Fibroblast of mammary gland (primary cell): ENCODE results near the gene GUCY1A1.

Experiments
- DNase-seq: peaks from one replicate; pipeline ENCODE4 v3.0.0-alpha.2; 2010; ENCODE audit warnings: low read depth
- H3K4me3 ChIP-seq: 2 replicates; pipeline ENCODE4 v1.5.1; 2011; ENCODE audit warnings: low read depth, mild to moderate bottlenecking, low read length, moderate library complexity; ENCODE audit not compliant: control insufficient read depth
- TF ChIP-seq, protein P1 (sequence below): conservative IDR thresholded peaks from 2 replicates; pipeline ENCODE4 v1.5.1; 2011; ENCODE audit warnings: low read depth, low read length, inconsistent platforms; ENCODE audit not compliant: control insufficient read depth, insufficient read depth

Gene GUCY1A1

GRCh38 chr4:155777971-155778735 lies 111.5 kb downstream of the GUCY1A1 start:
- TF ChIP-seq, protein P1, sequence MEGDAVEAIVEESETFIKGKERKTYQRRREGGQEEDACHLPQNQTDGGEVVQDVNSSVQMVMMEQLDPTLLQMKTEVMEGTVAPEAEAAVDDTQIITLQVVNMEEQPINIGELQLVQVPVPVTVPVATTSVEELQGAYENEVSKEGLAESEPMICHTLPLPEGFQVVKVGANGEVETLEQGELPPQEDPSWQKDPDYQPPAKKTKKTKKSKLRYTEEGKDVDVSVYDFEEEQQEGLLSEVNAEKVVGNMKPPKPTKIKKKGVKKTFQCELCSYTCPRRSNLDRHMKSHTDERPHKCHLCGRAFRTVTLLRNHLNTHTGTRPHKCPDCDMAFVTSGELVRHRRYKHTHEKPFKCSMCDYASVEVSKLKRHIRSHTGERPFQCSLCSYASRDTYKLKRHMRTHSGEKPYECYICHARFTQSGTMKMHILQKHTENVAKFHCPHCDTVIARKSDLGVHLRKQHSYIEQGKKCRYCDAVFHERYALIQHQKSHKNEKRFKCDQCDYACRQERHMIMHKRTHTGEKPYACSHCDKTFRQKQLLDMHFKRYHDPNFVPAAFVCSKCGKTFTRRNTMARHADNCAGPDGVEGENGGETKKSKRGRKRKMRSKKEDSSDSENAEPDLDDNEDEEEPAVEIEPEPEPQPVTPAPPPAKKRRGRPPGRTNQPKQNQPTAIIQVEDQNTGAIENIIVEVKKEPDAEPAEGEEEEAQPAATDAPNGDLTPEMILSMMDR = no peak
- no peak overlapping the region for H3K4me3 ChIP-seq
- DNase-seq = peak; percentile 31

- TF ChIP-seq, protein P1 = no peak
- no peak overlapping the region for H3K4me3 ChIP-seq
- DNase-seq = peak; percentile 42
These were observed 114.1 kb downstream of the GUCY1A1 start for GRCh38 chr4:155780775-155781174.

GRCh38 chr4:155781249-155781831 lies 114.7 kb downstream of the GUCY1A1 start:
- TF ChIP-seq, protein P1 = no peak
- DNase-seq = no peak
- no peak overlapping the region for H3K4me3 ChIP-seq
